Glutamatergic neuron (in vitro differentiated cells): ENCODE results near the gene MYH6. TPM values are rescaled to one million over a fixed set of nuclear protein-coding genes. Genes with fewer than 3 reads are reported as not detected.
A peak's percentile ranks its signal among the peaks of the same experiment; 100 is the strongest.

Source experiments
- DNase-seq: peaks from one replicate; pipeline ENCODE4 v3.0.0; 2022
- H3K27ac Mint-ChIP-seq: one replicate; pipeline ENCODE4 v1.8.0; 2020; ENCODE audit warnings: mild to moderate bottlenecking, mixed read lengths, inconsistent platforms; ENCODE audit not compliant: unreplicated experiment
- H3K27me3 Mint-ChIP-seq: one replicate; pipeline ENCODE4 v1.8.0; 2020; ENCODE audit warnings: mild to moderate bottlenecking, moderate library complexity, mixed read lengths, inconsistent platforms; ENCODE audit not compliant: unreplicated experiment
- H3K36me3 Mint-ChIP-seq: one replicate; pipeline ENCODE4 v1.8.0; 2020; ENCODE audit warnings: mild to moderate bottlenecking, mixed read lengths, inconsistent platforms; ENCODE audit not compliant: unreplicated experiment
- H3K4me1 Mint-ChIP-seq: one replicate; pipeline ENCODE4 v1.8.0; 2020; ENCODE audit warnings: mild to moderate bottlenecking, low read depth, mixed read lengths, inconsistent platforms; ENCODE audit not compliant: unreplicated experiment
- H3K4me3 Mint-ChIP-seq: one replicate; pipeline ENCODE4 v1.8.0; 2020; ENCODE audit warnings: mild to moderate bottlenecking, mixed read lengths, inconsistent platforms; ENCODE audit not compliant: unreplicated experiment
- H3K9me3 Mint-ChIP-seq: one replicate; pipeline ENCODE4 v1.8.0; 2020; ENCODE audit warnings: mild to moderate bottlenecking, moderate library complexity, mixed read lengths, inconsistent platforms; ENCODE audit not compliant: unreplicated experiment
- CTCF ChIP-seq: fragments of 200-600 bp; sonication (generic); IDR thresholded peaks from one replicate; pipeline ENCODE4 v1.5.0; 2021; ENCODE audit not compliant: partially characterized antibody, unreplicated experiment
- total RNA-seq: library from RNA; stranded (reverse); fragmentation: NEBNext Ultra II Directional; extraction: Animal tissue kit (Norgen Biotek cat#: 25700); gene quantifications from one replicate; pipeline ENCODE4 v1.2.1, GENCODE V29; 2021; ENCODE audit not compliant: unreplicated experiment

The MYH6 gene
- total RNA-seq, 1 donor from 2014 or later: not detected

GRCh38 chr14:23376482-23377197 is 31.4 kb downstream of the MYH6 start, which contains the start of gene CMTM5:
Gene CMTM5, plus strand, starts transcription at chr14:23377046. Its CDS starts 206 bp downstream, at chr14:23377252.
- peaks cover 24% of the 10 kb centered on the region for H3K4me1 Mint-ChIP-seq
- H3K4me3 Mint-ChIP-seq: peak within 1 kb of the TSS; percentile 15
- peaks cover 4% of the 10 kb centered on the region for H3K9me3 Mint-ChIP-seq
- H3K27me3 Mint-ChIP-seq: peaks cover 2% of the 10 kb centered on the region
- no peaks in the 10 kb centered on the region for H3K36me3 Mint-ChIP-seq
- DNase-seq: peak; percentile 50
- no peak within 1 kb of the TSS for H3K27ac Mint-ChIP-seq
- TF ChIP-seq CTCF: no peak

GRCh38 chr14:23375527-23376251 is 32.4 kb downstream of the MYH6 start:
- Mint-ChIP-seq H3K27ac (no peak overlapping the region), H3K9me3 (peaks cover 5% of the 10 kb centered on the region), H3K4me1 (peaks cover 16% of the 10 kb centered on the region), H3K36me3 (no peaks in the 10 kb centered on the region), H3K4me3 (no peak overlapping the region), H3K27me3 (peaks cover 4% of the 10 kb centered on the region)
- no peak for DNase-seq
- TF ChIP-seq CTCF: no peak

GRCh38 chr14:23373041-23373440 is 35.0 kb downstream of the MYH6 start:
- Mint-ChIP-seq H3K4me3 (no peak overlapping the region), H3K27ac (no peak overlapping the region), H3K4me1 (peaks cover 9% of the 10 kb centered on the region), H3K36me3 (no peaks in the 10 kb centered on the region), H3K9me3 (peaks cover 8% of the 10 kb centered on the region), H3K27me3 (peaks cover 7% of the 10 kb centered on the region)
- DNase-seq: no peak
- TF ChIP-seq CTCF: no peak

- no peak within 1 kb of the TSS for H3K4me3 Mint-ChIP-seq
- H3K9me3 Mint-ChIP-seq: peaks cover 6% of the 10 kb centered on the region
- no peak within 1 kb of the TSS for H3K27ac Mint-ChIP-seq
- TF ChIP-seq CTCF: no peak
- H3K27me3 Mint-ChIP-seq: peaks cover 7% of the 10 kb centered on the region
- peaks cover 9% of the 10 kb centered on the region for H3K4me1 Mint-ChIP-seq
- no peaks in the 10 kb centered on the region for H3K36me3 Mint-ChIP-seq
- DNase-seq: no peak
These were observed 35.6 kb downstream of the MYH6 start, which contains the start of gene IL25 for GRCh38 chr14:23372509-23372908. Gene IL25, plus strand, starts transcription at chr14:23372809.

GRCh38 chr14:23371865-23372264 is 36.2 kb downstream of the MYH6 start:
- Mint-ChIP-seq H3K27me3 (peaks cover 9% of the 10 kb centered on the region), H3K4me3 (no peak overlapping the region), H3K4me1 (peaks cover 8% of the 10 kb centered on the region), H3K27ac (no peak overlapping the region), H3K9me3 (peaks cover 9% of the 10 kb centered on the region), H3K36me3 (no peaks in the 10 kb centered on the region)
- no peak for DNase-seq
- no peak for TF ChIP-seq CTCF
